NCI-H2171 treated with DMSO at 0.1 percent for 48 hours (cell line): ENCODE data around the gene ITGA8.
A peak's percentile ranks its signal among the peaks of the same experiment; 100 is the strongest.

ENCODE experiments used
- DNase-seq: peaks from one replicate; lab custom pipeline; 2025; lab: John Stamatoyannopoulos, UW

ITGA8 gene

DNA sequence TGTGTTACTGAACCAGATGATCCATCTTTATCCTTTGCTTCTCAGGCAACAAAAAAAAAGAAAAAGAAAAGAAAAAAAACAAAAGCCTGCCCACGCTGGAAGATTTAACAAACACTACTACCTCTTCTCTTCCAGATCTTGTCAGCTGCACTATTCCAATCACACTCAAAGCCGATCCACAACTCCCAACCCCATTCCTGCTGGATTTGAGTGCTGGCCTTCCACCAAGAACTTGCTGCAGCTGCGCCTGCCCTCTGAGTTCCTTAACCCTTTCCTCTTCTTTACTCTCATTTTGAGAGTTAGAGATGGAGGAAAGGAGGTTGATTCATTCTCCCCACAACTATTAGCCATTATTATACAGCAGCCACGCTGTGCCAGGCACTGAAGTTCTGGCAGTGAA lies 16.0 kb upstream of the ITGA8 start:
- no peak for DNase-seq

DNA sequence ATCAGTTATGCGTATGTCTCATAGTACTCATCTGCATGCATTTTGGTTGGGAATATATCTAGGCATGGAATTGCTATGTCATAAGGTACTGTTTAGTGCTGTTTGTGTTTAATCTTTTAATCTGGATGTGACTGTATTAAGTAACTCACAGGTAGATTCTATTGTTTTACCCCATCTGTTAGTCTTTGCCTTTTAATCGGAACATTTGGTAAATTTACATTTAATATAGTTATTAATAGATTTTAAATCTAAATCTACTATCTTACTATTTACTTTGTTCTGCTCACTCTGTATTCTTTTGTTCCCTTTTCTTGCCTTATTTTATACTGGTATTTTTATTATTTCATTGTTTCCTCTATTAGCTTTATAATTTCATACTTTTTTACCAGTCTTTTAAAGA lies 10.6 kb upstream of the ITGA8 start:
- DNase-seq = no peak

DNA sequence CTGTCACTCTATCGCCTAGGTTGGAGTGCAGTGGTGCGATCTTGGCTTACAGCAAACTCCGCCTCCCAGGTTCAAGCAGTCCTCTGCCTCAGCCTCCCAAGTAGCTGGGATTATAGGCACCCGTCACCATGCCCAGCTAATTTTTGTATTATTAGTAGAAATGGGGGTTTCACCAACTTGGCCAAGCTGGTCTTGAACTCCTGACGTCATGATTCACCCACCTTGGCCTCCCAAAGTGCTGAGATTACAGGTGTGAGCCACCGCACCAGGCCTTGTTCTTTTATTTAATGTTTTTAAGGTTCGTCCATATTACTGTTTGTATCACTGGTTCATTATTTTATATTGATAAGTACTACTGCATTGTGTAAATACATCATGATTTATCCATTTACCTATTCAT lies 10.2 kb upstream of the ITGA8 start:
- no peak for DNase-seq

DNA sequence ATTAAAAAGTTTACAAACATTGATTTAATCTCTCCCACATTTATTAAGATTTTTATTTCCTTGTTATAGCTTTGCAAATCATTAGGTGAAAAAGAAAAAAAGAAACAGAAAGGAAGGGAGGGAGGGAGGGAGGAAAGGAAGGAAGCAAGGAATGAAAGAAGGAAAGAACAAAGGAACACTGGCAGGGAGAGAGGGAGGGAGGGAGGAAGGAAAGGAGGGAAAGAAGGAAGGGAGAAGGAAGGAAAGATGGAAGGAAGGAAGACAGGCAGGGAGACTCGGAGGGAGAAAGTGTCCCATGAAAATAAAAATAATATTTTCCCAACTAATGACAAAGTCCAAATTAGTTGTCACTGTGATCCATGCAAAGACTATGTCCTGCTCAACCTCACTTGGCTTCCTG lies 6.3 kb upstream of the ITGA8 start:
- DNase-seq = no peak

DNA sequence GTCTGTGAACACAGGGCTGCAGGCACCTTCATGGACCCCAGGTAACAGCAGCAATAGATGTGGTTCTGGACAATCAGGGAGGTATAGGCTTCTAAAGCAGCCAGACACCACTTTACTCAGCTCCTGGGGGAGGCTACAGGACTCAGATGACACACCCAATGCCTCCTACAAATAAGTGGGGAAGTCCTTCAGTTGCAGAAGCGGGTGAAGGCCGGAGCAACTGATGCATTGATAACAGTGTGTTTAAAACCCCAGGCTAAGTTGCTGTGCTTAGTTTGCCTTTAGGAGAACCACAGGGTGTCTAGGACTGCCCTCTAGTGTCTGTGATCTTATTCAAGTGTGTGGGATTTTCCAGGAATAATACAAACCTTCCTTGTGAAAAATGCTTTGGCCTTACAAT lies 5.9 kb upstream of the ITGA8 start:
- peak; percentile 36 for DNase-seq

DNA sequence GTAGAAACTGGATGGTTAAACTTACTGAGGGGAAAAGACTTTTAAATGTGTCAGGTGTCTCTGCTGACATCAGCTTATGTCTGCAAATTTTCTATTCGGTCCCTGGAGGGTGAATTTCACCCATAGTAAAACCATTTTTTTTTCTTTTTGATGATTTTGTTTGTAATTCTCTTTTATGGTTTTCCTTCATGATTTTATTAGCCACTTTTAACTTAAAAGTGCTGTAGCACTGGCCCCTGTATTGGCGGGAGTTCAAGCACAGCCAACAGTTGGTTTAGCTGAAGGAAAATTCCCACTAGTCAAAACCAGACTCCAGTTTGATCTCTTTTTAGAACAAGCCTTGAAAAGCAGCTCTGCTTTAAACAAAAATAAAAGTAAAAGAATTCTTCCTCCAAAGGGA lies 5.0 kb upstream of the ITGA8 start:
- no peak for DNase-seq

DNA sequence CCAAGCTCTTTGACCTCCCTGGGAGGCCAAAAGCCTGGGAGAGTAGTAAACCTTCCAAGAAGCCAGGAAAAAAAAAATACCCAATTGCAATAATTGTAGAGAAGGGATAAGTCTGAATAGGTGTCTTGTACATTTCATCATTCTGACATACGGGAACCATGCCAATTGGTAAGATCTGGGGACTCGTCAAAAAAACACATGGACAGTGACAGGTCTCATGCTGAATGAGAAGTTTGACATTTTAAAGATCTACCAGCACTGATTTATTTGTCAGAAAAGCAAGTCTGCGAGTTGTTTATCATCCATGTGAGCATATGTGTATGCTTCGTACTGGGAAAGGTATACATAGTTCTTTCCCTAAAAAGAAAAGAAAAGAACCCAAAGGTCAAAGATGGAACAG lies 4.1 kb upstream of the ITGA8 start:
- DNase-seq = no peak

DNA sequence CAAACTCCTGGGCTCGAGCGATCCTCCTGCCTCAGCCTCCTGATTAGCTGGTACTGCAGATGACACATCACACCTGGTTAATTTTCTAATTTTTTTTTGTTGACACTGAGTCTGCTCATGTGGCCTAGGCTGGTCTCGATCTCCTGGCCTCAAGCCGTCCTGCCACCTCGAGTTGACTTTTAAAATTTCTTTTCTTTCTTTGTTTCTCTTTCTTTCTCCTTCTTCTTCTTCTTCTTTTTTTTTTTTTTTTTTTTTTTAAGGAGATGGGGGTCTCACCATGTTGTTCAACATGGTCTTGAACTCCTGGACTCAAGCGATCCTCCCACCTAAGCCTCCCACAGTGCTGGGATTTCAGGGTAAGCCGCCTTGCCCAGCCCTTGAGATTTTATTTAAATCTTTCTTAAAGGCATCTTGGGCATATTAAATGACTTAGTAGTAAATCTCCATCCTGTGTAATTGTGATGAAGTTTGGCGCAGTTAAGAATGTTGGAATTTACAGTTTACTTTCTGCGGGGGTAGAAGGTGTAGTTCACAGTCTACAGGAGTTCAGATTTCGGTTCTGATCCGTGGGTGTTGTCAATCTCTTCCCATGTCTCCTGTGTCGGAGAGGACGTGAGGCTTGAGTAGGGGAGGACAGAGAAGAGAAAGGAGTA lies 1.0 kb upstream of the ITGA8 start:
- DNase-seq = no peak

DNA sequence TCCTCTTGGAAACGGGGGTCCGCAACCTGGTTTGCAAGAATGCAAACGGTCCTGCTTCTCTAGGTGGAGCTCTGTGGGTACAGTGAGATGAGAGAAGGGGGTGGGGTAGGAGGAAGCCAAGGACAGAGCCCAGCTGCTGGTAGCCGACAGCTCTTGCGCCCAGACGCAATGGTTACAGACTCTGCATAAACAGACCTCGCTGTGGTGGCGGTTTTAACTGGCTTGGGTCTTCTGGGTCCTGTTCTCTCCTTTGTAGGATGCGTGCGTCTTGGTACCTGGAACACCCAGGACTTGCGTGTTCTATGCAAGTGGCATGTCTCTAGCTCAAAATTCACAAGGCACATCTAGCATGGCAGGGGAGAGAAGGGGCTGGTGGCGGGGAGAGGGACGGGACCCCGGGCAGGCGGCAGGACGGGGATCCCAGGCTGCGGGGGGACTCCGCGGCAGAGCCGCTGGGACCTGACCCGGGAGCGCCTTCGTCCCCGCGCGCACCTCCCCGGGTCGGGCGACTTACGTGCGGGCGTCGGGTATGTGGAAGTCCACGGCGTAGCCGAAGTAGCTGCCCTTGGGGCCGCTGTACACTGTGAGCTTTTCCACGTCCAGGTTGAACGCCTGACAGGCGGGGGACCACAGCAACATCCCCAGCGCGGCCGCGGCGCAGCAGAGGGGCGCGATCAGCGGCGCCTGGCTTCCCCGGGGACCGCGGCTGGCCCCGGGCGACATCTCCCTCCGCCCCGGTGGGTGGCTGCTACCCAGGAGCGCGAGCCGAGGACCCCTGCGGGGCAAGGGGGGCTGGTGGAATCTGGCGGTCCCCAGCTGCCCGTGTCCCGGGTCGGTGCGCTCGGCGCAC lies 448 bp downstream of the ITGA8 start:
- DNase-seq = no peak

DNA sequence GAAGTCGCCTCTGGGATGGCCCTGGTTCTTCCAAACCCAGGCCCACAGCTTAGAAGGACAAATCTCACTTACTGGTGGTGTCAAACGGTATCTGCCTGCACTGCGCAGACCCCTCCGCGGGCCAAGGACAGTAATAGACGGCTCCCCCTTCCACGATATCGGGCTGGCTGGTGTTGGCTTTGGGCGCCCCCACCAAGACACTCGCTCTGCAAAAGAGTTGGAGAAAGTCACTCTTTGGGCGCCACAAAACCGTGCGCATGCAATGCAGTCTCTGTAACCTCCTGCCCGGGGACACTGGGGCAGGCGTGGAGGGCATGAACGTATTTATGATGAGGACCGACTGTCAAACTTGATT lies 1.1 kb downstream of the ITGA8 start:
- DNase-seq = no peak

DNA sequence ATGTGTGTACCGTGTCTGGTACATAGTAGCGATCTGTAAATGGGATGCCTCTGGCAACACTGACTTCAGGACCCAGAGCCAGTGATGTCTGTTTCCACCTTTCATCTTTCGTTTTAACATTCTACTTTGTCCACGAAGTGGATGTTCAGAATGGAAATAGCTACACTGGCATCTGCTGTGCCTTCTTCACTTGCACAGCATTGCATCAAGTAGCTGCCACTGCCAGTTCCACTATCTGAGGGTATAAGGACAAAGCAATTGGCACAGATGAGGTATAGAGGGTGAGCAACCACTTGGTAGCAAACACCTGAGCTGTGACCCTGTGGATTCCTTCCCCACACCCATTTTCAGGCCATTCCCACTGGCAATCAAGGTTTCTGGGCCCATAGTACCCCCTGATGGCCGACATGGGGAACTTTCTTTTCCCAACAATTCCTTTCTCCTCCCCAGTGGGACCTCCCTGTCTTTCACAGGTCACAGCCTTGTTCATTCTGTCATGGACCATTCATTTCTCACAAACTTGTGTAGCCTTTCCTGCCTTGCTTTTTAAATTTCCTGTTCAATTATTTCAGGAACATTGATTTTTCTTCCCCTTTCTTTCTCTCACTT lies 4.0 kb downstream of the ITGA8 start:
- DNase-seq = no peak

DNA sequence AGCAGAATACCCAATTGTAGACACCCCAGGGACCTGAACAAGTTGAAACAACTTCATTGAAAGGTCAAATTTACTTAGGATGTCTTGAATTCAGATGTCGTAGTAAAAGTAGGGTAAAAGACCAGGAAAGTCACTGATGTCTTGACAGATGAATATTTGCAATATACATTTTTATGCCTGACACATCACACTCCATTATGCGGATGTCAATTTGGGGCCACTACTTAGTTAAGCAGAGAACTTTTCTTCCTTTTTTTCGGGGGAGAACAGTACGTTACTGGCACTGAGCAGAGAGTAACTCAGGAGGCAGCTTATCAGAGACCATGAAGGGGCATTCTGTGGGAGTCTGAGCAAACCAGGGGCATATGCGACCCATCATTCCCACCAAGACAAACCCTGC lies 4.9 kb downstream of the ITGA8 start:
- DNase-seq = no peak

DNA sequence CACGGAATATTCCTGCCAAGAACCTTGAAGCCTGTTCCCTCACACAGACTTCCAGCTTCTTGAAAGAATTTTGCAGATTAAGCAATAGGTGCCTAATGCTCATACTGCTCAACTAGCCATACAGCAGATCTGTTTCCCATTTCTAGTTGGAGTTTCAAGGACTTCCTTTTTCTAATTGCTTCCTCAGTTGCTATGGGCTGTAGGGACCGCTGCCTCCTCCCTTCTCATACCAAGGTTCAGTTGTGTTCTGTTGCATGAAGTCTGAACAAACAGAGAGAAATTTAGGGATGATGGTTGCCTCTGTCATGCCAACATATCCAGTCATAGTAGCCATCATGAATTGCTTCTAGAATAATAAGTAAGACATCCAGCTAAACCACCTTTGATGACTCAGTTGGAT lies 6.8 kb downstream of the ITGA8 start:
- no peak for DNase-seq

DNA sequence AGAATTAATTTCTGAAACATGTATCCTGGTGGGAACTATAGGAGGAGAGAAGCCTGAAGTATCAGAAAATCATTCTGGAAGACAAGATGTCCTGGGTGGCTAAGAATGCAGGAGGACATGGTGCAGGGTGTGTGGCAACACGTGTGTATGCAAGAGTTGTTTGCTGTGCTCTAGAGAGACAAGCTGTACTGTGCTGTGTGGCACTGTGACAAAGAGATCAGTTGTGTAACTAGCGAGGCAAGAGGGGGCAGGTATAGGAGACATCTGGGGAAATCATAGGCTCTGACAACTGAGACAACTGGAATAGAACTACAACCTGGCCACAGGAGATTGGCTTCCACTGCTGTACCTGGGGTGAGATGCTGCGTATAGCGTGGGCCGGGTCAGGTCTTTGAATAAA lies 9.3 kb downstream of the ITGA8 start:
- no peak for DNase-seq

DNA sequence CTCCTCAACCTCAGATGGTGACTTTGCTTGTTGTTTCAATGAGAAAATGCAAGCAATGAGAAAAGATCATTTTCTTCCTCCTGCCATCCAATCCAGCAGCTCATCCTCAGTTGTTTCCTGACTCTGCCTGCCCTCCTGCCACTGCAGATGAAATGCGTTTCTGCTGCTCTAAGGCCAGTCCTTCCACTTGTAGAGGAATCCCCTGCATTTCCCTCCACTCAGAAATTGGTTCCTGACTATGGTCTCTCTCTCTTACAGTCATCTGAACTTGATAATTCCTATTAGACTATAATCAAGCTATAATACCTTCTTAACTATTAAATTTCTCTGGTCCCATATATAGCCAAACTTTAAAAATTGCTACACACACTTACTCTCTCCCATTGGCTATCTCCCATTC lies 14.4 kb downstream of the ITGA8 start:
- DNase-seq = no peak

DNA sequence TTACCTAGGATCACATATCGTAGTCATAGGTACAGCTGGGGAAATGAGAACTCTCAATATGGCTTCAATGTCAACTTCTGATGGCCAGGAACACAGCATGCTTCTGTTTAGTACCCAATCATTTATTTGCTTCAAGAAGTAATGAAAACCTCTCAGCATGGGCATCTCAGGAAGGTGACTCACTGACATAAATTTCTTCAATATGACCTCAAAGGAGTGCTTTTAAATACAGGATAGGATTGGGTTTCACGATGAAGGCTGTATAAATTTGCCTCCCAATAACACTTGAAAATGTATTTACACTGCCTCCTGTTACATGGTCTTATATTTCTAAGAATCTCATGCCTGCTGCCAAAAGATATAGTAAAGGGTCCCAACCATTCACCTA lies 15.1 kb downstream of the ITGA8 start:
- DNase-seq = no peak

DNA sequence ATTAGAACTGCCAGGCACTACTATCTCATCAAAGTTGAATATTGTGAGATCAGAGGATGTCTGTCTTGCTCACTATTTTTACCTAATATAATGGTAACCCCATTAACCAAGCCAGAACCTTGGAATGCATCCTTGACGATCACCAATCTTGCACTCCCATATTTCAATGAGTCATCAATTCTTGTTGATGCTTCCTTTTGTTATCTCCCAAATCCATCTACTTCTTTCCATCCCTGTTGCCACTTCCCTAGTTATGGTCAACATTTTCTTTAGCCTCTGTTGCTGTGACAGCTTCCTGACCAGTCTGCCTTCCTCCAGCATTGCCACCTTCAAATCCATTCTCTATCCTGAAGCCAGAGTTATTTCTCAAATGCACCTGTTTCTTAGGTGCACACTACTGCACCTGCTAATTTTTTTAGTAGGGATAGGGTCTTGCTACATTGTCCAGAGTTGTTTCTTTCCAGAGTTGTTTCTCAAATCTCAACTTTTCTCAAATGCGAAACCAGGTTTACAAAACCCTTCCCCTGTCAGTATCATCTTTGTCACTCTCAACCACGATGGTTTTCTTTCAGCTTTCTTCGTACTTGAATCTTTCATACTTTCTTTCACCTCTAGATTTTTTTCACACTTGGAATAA lies 15.7 kb downstream of the ITGA8 start:
- DNase-seq = no peak

DNA sequence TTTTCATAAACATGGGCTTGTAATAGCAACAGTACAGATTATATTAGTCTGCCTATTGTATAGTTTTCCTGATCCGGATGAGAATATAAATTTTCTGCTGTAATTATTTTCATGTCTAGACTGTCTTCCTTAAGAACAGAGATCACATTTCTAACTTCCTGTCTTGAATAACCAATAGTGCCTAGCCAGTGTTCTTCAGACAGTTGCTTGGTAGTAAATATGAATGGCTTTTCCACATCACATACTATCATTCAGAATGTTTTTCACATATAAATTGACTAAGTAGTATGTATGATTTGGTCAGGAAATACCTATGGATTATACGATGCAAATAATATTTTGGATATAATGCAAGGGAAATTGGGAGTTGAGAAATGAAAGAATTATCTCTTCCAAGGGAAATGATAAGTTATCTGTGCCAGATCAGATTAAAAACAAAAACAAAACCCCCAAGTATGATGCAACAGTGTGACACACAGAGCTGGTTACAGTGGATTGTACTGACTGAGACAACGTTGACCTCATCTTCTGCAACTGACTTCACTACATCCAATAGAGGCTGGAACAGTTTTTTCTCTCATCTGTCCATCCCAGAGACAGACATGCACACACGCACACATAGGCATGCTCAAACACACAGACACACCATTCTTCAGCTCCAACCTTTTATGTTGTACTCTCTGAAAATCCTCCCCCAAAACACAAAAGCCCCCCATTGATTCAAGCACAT lies 16.4 kb downstream of the ITGA8 start:
- no peak for DNase-seq

DNA sequence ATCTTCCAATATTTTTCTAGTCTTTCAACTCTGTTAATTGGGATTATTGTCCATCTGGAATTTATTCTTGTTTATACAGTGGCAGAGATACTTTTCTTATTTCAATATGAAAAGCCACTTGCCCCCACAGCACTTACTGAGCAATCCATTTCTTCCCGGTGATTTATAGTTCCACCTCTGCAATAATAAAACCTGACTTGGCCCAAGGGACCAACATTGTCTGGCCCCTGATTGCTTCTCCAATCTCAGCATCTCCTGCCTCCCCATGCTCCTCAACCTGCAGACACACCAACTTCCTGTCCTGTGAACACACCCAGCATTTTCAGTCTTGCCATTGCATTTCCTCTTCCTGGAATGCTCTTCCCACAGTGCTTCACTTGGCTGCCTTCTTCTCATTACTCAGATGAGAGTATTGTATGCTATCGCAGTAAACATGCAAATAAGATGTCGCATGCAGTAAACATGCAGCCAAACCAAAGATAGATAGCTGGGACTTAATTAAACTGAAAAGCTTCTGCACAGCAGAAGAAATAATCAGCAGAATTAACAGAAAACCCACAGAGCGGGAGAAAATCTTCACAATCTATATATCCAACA lies 19.5 kb downstream of the ITGA8 start:
- no peak for DNase-seq

DNA sequence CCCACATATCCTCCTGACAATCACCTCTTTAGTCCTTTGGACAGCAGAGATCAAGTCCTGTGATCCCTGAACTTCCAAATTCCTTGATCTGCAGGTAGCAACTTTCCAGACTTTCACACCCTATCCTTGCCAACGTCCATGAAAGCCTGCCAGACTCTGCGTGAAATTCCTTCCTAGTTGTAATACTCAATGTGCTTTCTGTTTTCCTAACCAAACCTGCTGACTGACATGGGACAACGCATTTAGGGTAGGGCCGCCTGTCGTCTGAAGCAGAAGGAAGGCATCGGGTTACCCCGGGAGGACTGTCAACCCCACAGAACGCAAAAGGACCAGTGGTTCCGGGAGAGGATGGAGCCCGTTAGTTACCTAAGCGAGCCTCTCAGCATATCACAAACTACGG lies 23.9 kb downstream of the ITGA8 start:
- DNase-seq = no peak

DNA sequence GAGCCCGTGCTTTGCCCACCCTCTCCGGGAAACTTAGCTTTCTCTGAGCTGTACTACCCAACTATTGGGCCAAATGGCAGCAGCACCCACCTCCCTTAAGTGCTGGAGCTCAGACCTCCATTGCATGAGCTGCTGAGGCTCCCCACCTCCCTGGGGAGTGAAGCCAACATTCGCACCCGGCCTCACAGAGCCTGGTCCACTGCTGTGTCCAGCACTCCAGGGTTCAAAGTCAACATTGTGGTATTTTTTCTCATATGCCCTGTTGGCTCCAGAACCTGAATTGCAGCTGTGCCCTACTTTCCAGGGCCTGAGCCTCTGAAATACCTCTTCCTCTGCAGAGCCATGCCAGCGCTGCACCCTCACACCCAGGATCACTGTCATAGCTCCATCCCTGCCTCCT lies 29.7 kb downstream of the ITGA8 start:
- no peak for DNase-seq

DNA sequence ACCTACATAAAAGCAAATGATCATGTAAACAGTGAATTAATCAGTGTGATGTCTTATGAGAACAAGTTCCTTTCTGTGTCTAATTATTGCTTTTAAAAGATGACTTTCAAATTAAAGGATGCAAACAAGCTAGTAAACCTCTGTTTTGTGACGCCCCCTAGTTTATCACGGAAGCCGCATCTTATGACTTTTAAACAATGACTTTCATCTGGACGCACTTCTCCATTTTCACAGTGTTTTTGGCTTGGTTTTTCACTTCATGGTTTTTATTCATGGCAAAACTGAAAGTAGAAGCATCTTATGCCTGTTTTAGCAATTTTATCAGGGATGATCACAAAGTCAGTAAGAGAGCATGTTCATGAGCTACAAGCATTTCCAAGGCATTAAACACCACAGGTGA lies 35.0 kb downstream of the ITGA8 start:
- DNase-seq = no peak
